Activated CD4-positive, alpha-beta T cell treated with anti-CD3 and anti-CD28 coated beads, Interleukin-2, amount 10 ng/mL, durations not matched to agents 7 days and 5 days (primary cell): ENCODE data around the gene KISS1R. TPM values are rescaled to one million over a fixed set of nuclear protein-coding genes. Genes with fewer than 3 reads are reported as not detected.
A peak's percentile ranks its signal among the peaks of the same experiment; 100 is the strongest.

Experiments
- CTCF ChIA-PET: fragments of 350-600 bp; sonication (Branson Sonifier 250); formaldehyde crosslinking; loops from one replicate; lab custom pipeline; 2021; ENCODE audit warnings: antibody characterized with exemption; lab: Charles Lee
- POLR2A ChIA-PET: fragments of 350-600 bp; sonication (Branson Sonifier 250); formaldehyde crosslinking; loops from one replicate; lab custom pipeline; 2021; ENCODE audit warnings: antibody characterized with exemption; lab: Charles Lee
- DNase-seq: peaks from one replicate; pipeline ENCODE4 v3.0.0-alpha.2; 2020
- H3K27ac Mint-ChIP-seq: one replicate; pipeline ENCODE4 v1.8.0; 2021; ENCODE audit warnings: mild to moderate bottlenecking, moderate library complexity, mixed read lengths
- H3K27me3 Mint-ChIP-seq: one replicate; pipeline ENCODE4 v1.8.0; 2021; ENCODE audit warnings: mixed read lengths
- H3K36me3 Mint-ChIP-seq: one replicate; pipeline ENCODE4 v1.8.0; 2021; ENCODE audit warnings: low read depth, mixed read lengths
- H3K4me1 Mint-ChIP-seq: one replicate; pipeline ENCODE4 v1.8.0; 2021; ENCODE audit warnings: mixed read lengths
- H3K4me3 Mint-ChIP-seq: one replicate; pipeline ENCODE4 v1.8.0; 2021; ENCODE audit warnings: mild to moderate bottlenecking, moderate library complexity, mixed read lengths
- H3K9me3 Mint-ChIP-seq: one replicate; pipeline ENCODE4 v1.8.0; 2021; ENCODE audit warnings: mixed read lengths
- total RNA-seq, 2 experiments: library from RNA; stranded (reverse); gene quantifications; one replicate each; pipeline ENCODE4 v1.2.3, GENCODE V29; 2021

Gene KISS1R
- total RNA-seq, 2 experiments from 2014 or later, result 0.72 to 1.1 TPM

GRCh38 chr19:897442-898039 lies 19.6 kb upstream of the KISS1R start:
- POLR2A ChIA-PET, result no interaction called here

GRCh38 chr19:898663-899062 lies 18.5 kb upstream of the KISS1R start:
- no peak overlapping the region for H3K4me3 Mint-ChIP-seq
- DNase-seq, result peak; percentile 54
- CTCF ChIA-PET, result interaction anchor here (2.2 kb wide), 1 partner anchor 35 kb away, joined by 5 read pairs; no protein-coding TSS in a partner anchor
- H3K36me3 Mint-ChIP-seq, result peaks cover 20% of the 10 kb centered on the region
- H3K27me3 Mint-ChIP-seq, result no peaks in the 10 kb centered on the region
- H3K27ac Mint-ChIP-seq, result no peak overlapping the region
- POLR2A ChIA-PET, result no interaction called here
- peaks cover 19% of the 10 kb centered on the region for H3K4me1 Mint-ChIP-seq
- H3K9me3 Mint-ChIP-seq, result no peaks in the 10 kb centered on the region

More at GRCh38 chr19:897442-898039, 19.6 kb upstream of the KISS1R start:
- Mint-ChIP-seq H3K27ac (no peak overlapping the region), H3K9me3 (no peaks in the 10 kb centered on the region), H3K4me1 (peaks cover 26% of the 10 kb centered on the region), H3K27me3 (no peaks in the 10 kb centered on the region), H3K36me3 (peaks cover 21% of the 10 kb centered on the region), H3K4me3 (no peak overlapping the region)
- no peak for DNase-seq
- CTCF ChIA-PET, result interaction anchor here (0.6 to 2.2 kb wide), 5 partner anchors 9 to 296 kb away, joined by 3 to 6 read pairs (median 5); no protein-coding TSS in a partner anchor

- Mint-ChIP-seq H3K4me3 (no peak overlapping the region), H3K9me3 (no peaks in the 10 kb centered on the region), H3K4me1 (peaks cover 21% of the 10 kb centered on the region), H3K27ac (no peak overlapping the region), H3K36me3 (peaks cover 25% of the 10 kb centered on the region), H3K27me3 (no peaks in the 10 kb centered on the region)
- CTCF ChIA-PET, result no interaction called here
- no peak for DNase-seq
- POLR2A ChIA-PET, result no interaction called here
Observed at GRCh38 chr19:899336-900042, 17.6 kb upstream of the KISS1R start.

GRCh38 chr19:900043-900301 lies 17.2 kb upstream of the KISS1R start:
- no peak for DNase-seq
- Mint-ChIP-seq H3K9me3 (no peaks in the 10 kb centered on the region), H3K4me1 (peaks cover 21% of the 10 kb centered on the region), H3K27ac (peak overlapping the region; percentile 41), H3K36me3 (peaks cover 26% of the 10 kb centered on the region), H3K4me3 (no peak overlapping the region), H3K27me3 (no peaks in the 10 kb centered on the region)
- POLR2A ChIA-PET, result no interaction called here
- CTCF ChIA-PET, result no interaction called here

- ChIA-PET CTCF (no interaction called here), POLR2A (no interaction called here)
- H3K27me3 Mint-ChIP-seq, result no peaks in the 10 kb centered on the region
- H3K36me3 Mint-ChIP-seq, result peaks cover 26% of the 10 kb centered on the region
- H3K9me3 Mint-ChIP-seq, result no peaks in the 10 kb centered on the region
- peaks cover 23% of the 10 kb centered on the region for H3K4me1 Mint-ChIP-seq
- no peak overlapping the region for H3K4me3 Mint-ChIP-seq
- DNase-seq, result peak; percentile 43
- peak overlapping the region; percentile 41 for H3K27ac Mint-ChIP-seq
Observed at GRCh38 chr19:900302-901111, 16.6 kb upstream of the KISS1R start.

- no peaks in the 10 kb centered on the region for H3K27me3 Mint-ChIP-seq
- CTCF ChIA-PET, result interaction anchor here (0.6 to 1.2 kb wide), 3 partner anchors 8 to 81 kb away, joined by 3 to 7 read pairs (median 6); partner anchors contain the start of genes MED16 and RNU6-9
- H3K9me3 Mint-ChIP-seq, result no peaks in the 10 kb centered on the region
- H3K27ac Mint-ChIP-seq, result no peak overlapping the region
- peaks cover 31% of the 10 kb centered on the region for H3K4me1 Mint-ChIP-seq
- H3K4me3 Mint-ChIP-seq, result no peak overlapping the region
- peaks cover 27% of the 10 kb centered on the region for H3K36me3 Mint-ChIP-seq
- POLR2A ChIA-PET, result no interaction called here
- no peak for DNase-seq
Observed at GRCh38 chr19:901216-902092, 15.7 kb upstream of the KISS1R start.

- Mint-ChIP-seq H3K36me3 (peaks cover 26% of the 10 kb centered on the region), H3K27ac (no peak overlapping the region), H3K4me1 (peaks cover 35% of the 10 kb centered on the region), H3K27me3 (no peaks in the 10 kb centered on the region), H3K4me3 (no peak overlapping the region), H3K9me3 (no peaks in the 10 kb centered on the region)
- no peak for DNase-seq
- CTCF ChIA-PET, result interaction anchor here (0.6 to 1.2 kb wide), 4 partner anchors 9 to 80 kb away, joined by 3 to 7 read pairs (median 4); partner anchors contain the start of genes AZU1, MED16 and RNU6-9
- POLR2A ChIA-PET, result no interaction called here
Observed at GRCh38 chr19:902093-902370, 15.1 kb upstream of the KISS1R start.

GRCh38 chr19:902446-903226 lies 14.5 kb upstream of the KISS1R start:
- Mint-ChIP-seq H3K36me3 (peaks cover 25% of the 10 kb centered on the region), H3K27me3 (no peaks in the 10 kb centered on the region), H3K4me1 (peaks cover 41% of the 10 kb centered on the region), H3K27ac (no peak overlapping the region), H3K9me3 (no peaks in the 10 kb centered on the region), H3K4me3 (no peak overlapping the region)
- DNase-seq, result no peak
- ChIA-PET POLR2A (no interaction called here), CTCF (interaction anchor here (1.1 to 1.2 kb wide), 4 partner anchors 9 to 79 kb away, joined by 3 to 6 read pairs (median 3); partner anchors contain the start of genes AZU1, MED16 and RNU6-9)

GRCh38 chr19:903266-903797 lies 13.8 kb upstream of the KISS1R start:
- Mint-ChIP-seq H3K27me3 (no peaks in the 10 kb centered on the region), H3K4me1 (peaks cover 47% of the 10 kb centered on the region), H3K9me3 (no peaks in the 10 kb centered on the region), H3K4me3 (no peak overlapping the region), H3K36me3 (peaks cover 25% of the 10 kb centered on the region), H3K27ac (no peak overlapping the region)
- POLR2A ChIA-PET, result no interaction called here
- no peak for DNase-seq
- CTCF ChIA-PET, result interaction anchor here (1.1 to 2.3 kb wide), 3 partner anchors 10 to 75 kb away, joined by 3 to 7 read pairs (median 3); partner anchors contain the start of genes AZU1, MED16 and RNU6-9

GRCh38 chr19:904545-904944 lies 12.6 kb upstream of the KISS1R start:
- H3K36me3 Mint-ChIP-seq, result peaks cover 25% of the 10 kb centered on the region
- no peaks in the 10 kb centered on the region for H3K27me3 Mint-ChIP-seq
- H3K4me1 Mint-ChIP-seq, result peaks cover 57% of the 10 kb centered on the region
- ChIA-PET CTCF (interaction anchor here (1.5 to 2.3 kb wide), 2 partner anchors 30 to 42 kb away, joined by 6 to 7 read pairs; no protein-coding TSS in a partner anchor), POLR2A (no interaction called here)
- no peak for DNase-seq
- peak overlapping the region; percentile 31 for H3K27ac Mint-ChIP-seq
- no peak overlapping the region for H3K4me3 Mint-ChIP-seq
- no peaks in the 10 kb centered on the region for H3K9me3 Mint-ChIP-seq

- Mint-ChIP-seq H3K4me3 (no peak overlapping the region), H3K4me1 (peaks cover 62% of the 10 kb centered on the region), H3K27me3 (no peaks in the 10 kb centered on the region), H3K36me3 (peaks cover 23% of the 10 kb centered on the region), H3K9me3 (no peaks in the 10 kb centered on the region), H3K27ac (peak overlapping the region; percentile 99)
- ChIA-PET POLR2A (no interaction called here), CTCF (interaction anchor here (0.7 to 5.5 kb wide), 7 partner anchors 10 to 86 kb away, joined by 3 to 34 read pairs (median 3); no protein-coding TSS in a partner anchor)
- peak; percentile 50 for DNase-seq
Observed at GRCh38 chr19:906480-906879, 10.7 kb upstream of the KISS1R start.
